Measurements from ENCODE around the gene PNPLA4.
A peak's percentile ranks its signal among the peaks of the same experiment; 100 is the strongest.

PNPLA4 gene

GRCh38 chrX:7927259-7928167, at the start of gene PNPLA4:
PNPLA4 (minus strand) TSS chrX:7927413; CDS start chrX:7926119, 1,294 bp downstream.
- peak within 1 kb of the TSS; percentile 88 for H3K27ac ChIP-seq (ENCODE audit: low read length)
- H3K27me3 ChIP-seq (ENCODE audit: control insufficient read depth, insufficient read depth, low read length), result no peaks in the 10 kb centered on the region
- peaks cover 8% of the 10 kb centered on the region for H3K4me1 ChIP-seq (ENCODE audit: control insufficient read depth, low read depth, low read length)
- H3K9me3 ChIP-seq (ENCODE audit: control insufficient read depth, low read depth, low read length), result no peaks in the 10 kb centered on the region
- no peaks in the 10 kb centered on the region for H3K36me3 ChIP-seq (ENCODE audit: control insufficient read depth, low read depth, low read length)
- H3K9ac ChIP-seq (ENCODE audit: low read length), result peak within 1 kb of the TSS; percentile 80
- H3K4me3 ChIP-seq (ENCODE audit: low read length), result peak within 1 kb of the TSS; percentile 98

GRCh38 chrX:7972586-7972985, 45.4 kb upstream of the PNPLA4 start:
- Histone ChIP-seq H3K4me1 (ENCODE audit: control insufficient read depth, low read depth, low read length) (no peaks in the 10 kb centered on the region), H3K9me3 (ENCODE audit: control insufficient read depth, low read depth, low read length) (no peaks in the 10 kb centered on the region), H3K27ac (ENCODE audit: low read length) (no peak overlapping the region), H3K27me3 (ENCODE audit: control insufficient read depth, insufficient read depth, low read length) (no peaks in the 10 kb centered on the region), H3K36me3 (ENCODE audit: control insufficient read depth, low read depth, low read length) (no peaks in the 10 kb centered on the region), H3K4me3 (ENCODE audit: low read length) (no peak overlapping the region), H3K9ac (ENCODE audit: low read length) (no peak overlapping the region)

GRCh38 chrX:7970428-7970827, 43.2 kb upstream of the PNPLA4 start:
- H3K27me3 ChIP-seq (ENCODE audit: control insufficient read depth, insufficient read depth, low read length), result no peaks in the 10 kb centered on the region
- no peaks in the 10 kb centered on the region for H3K9me3 ChIP-seq (ENCODE audit: control insufficient read depth, low read depth, low read length)
- no peaks in the 10 kb centered on the region for H3K4me1 ChIP-seq (ENCODE audit: control insufficient read depth, low read depth, low read length)
- H3K4me3 ChIP-seq (ENCODE audit: low read length), result no peak overlapping the region
- no peak overlapping the region for H3K27ac ChIP-seq (ENCODE audit: low read length)
- no peaks in the 10 kb centered on the region for H3K36me3 ChIP-seq (ENCODE audit: control insufficient read depth, low read depth, low read length)
- no peak overlapping the region for H3K9ac ChIP-seq (ENCODE audit: low read length)

GRCh38 chrX:7965436-7965835, 38.2 kb upstream of the PNPLA4 start:
- Histone ChIP-seq H3K4me1 (ENCODE audit: control insufficient read depth, low read depth, low read length) (no peaks in the 10 kb centered on the region), H3K9me3 (ENCODE audit: control insufficient read depth, low read depth, low read length) (no peaks in the 10 kb centered on the region), H3K27ac (ENCODE audit: low read length) (no peak overlapping the region), H3K36me3 (ENCODE audit: control insufficient read depth, low read depth, low read length) (no peaks in the 10 kb centered on the region), H3K9ac (ENCODE audit: low read length) (no peak overlapping the region), H3K4me3 (ENCODE audit: low read length) (no peak overlapping the region), H3K27me3 (ENCODE audit: control insufficient read depth, insufficient read depth, low read length) (no peaks in the 10 kb centered on the region)

- Histone ChIP-seq H3K27ac (ENCODE audit: low read length) (no peak overlapping the region), H3K9me3 (ENCODE audit: control insufficient read depth, low read depth, low read length) (peaks cover 6% of the 10 kb centered on the region), H3K4me3 (ENCODE audit: low read length) (no peak overlapping the region), H3K27me3 (ENCODE audit: control insufficient read depth, insufficient read depth, low read length) (no peaks in the 10 kb centered on the region), H3K4me1 (ENCODE audit: control insufficient read depth, low read depth, low read length) (no peaks in the 10 kb centered on the region), H3K36me3 (ENCODE audit: control insufficient read depth, low read depth, low read length) (no peaks in the 10 kb centered on the region), H3K9ac (ENCODE audit: low read length) (no peak overlapping the region)
Measured at GRCh38 chrX:7960246-7960645, 33.0 kb upstream of the PNPLA4 start.

GRCh38 chrX:7953446-7953845, 26.2 kb upstream of the PNPLA4 start:
- Histone ChIP-seq H3K9me3 (ENCODE audit: control insufficient read depth, low read depth, low read length) (peaks cover 6% of the 10 kb centered on the region), H3K27me3 (ENCODE audit: control insufficient read depth, insufficient read depth, low read length) (no peaks in the 10 kb centered on the region), H3K4me1 (ENCODE audit: control insufficient read depth, low read depth, low read length) (no peaks in the 10 kb centered on the region), H3K4me3 (ENCODE audit: low read length) (no peak overlapping the region), H3K9ac (ENCODE audit: low read length) (no peak overlapping the region), H3K36me3 (ENCODE audit: control insufficient read depth, low read depth, low read length) (no peaks in the 10 kb centered on the region), H3K27ac (ENCODE audit: low read length) (no peak overlapping the region)

- H3K27ac ChIP-seq (ENCODE audit: low read length), result no peak overlapping the region
- H3K9me3 ChIP-seq (ENCODE audit: control insufficient read depth, low read depth, low read length), result no peaks in the 10 kb centered on the region
- no peak overlapping the region for H3K9ac ChIP-seq (ENCODE audit: low read length)
- H3K27me3 ChIP-seq (ENCODE audit: control insufficient read depth, insufficient read depth, low read length), result no peaks in the 10 kb centered on the region
- no peak overlapping the region for H3K4me3 ChIP-seq (ENCODE audit: low read length)
- no peaks in the 10 kb centered on the region for H3K36me3 ChIP-seq (ENCODE audit: control insufficient read depth, low read depth, low read length)
- peaks cover 6% of the 10 kb centered on the region for H3K4me1 ChIP-seq (ENCODE audit: control insufficient read depth, low read depth, low read length)
Measured at GRCh38 chrX:7950865-7951264, 23.7 kb upstream of the PNPLA4 start.

GRCh38 chrX:7948483-7948882, 21.3 kb upstream of the PNPLA4 start:
- H3K27ac ChIP-seq (ENCODE audit: low read length), result no peak overlapping the region
- no peaks in the 10 kb centered on the region for H3K27me3 ChIP-seq (ENCODE audit: control insufficient read depth, insufficient read depth, low read length)

GRCh38 chrX:7946960-7947359, 19.7 kb upstream of the PNPLA4 start:
- H3K36me3 ChIP-seq (ENCODE audit: control insufficient read depth, low read depth, low read length), result no peaks in the 10 kb centered on the region
- peaks cover 6% of the 10 kb centered on the region for H3K4me1 ChIP-seq (ENCODE audit: control insufficient read depth, low read depth, low read length)
- H3K27me3 ChIP-seq (ENCODE audit: control insufficient read depth, insufficient read depth, low read length), result no peaks in the 10 kb centered on the region
- H3K4me3 ChIP-seq (ENCODE audit: low read length), result no peak overlapping the region
- H3K9ac ChIP-seq (ENCODE audit: low read length), result no peak overlapping the region
- H3K27ac ChIP-seq (ENCODE audit: low read length), result no peak overlapping the region
- no peaks in the 10 kb centered on the region for H3K9me3 ChIP-seq (ENCODE audit: control insufficient read depth, low read depth, low read length)

More at GRCh38 chrX:7948483-7948882, 21.3 kb upstream of the PNPLA4 start:
- Histone ChIP-seq H3K9me3 (ENCODE audit: control insufficient read depth, low read depth, low read length) (no peaks in the 10 kb centered on the region), H3K4me3 (ENCODE audit: low read length) (no peak overlapping the region), H3K36me3 (ENCODE audit: control insufficient read depth, low read depth, low read length) (no peaks in the 10 kb centered on the region), H3K9ac (ENCODE audit: low read length) (no peak overlapping the region), H3K4me1 (ENCODE audit: control insufficient read depth, low read depth, low read length) (peaks cover 6% of the 10 kb centered on the region)

- H3K27me3 ChIP-seq (ENCODE audit: control insufficient read depth, insufficient read depth, low read length), result no peaks in the 10 kb centered on the region
- peaks cover 6% of the 10 kb centered on the region for H3K4me1 ChIP-seq (ENCODE audit: control insufficient read depth, low read depth, low read length)
- H3K36me3 ChIP-seq (ENCODE audit: control insufficient read depth, low read depth, low read length), result no peaks in the 10 kb centered on the region
- no peak overlapping the region for H3K4me3 ChIP-seq (ENCODE audit: low read length)
- H3K27ac ChIP-seq (ENCODE audit: low read length), result no peak overlapping the region
- no peaks in the 10 kb centered on the region for H3K9me3 ChIP-seq (ENCODE audit: control insufficient read depth, low read depth, low read length)
- no peak overlapping the region for H3K9ac ChIP-seq (ENCODE audit: low read length)
Measured at GRCh38 chrX:7943600-7944245, 16.5 kb upstream of the PNPLA4 start.

GRCh38 chrX:7941390-7942042, 14.3 kb upstream of the PNPLA4 start:
- Histone ChIP-seq H3K9me3 (ENCODE audit: control insufficient read depth, low read depth, low read length) (no peaks in the 10 kb centered on the region), H3K36me3 (ENCODE audit: control insufficient read depth, low read depth, low read length) (no peaks in the 10 kb centered on the region), H3K4me1 (ENCODE audit: control insufficient read depth, low read depth, low read length) (peaks cover 1% of the 10 kb centered on the region), H3K4me3 (ENCODE audit: low read length) (no peak overlapping the region), H3K27me3 (ENCODE audit: control insufficient read depth, insufficient read depth, low read length) (no peaks in the 10 kb centered on the region), H3K9ac (ENCODE audit: low read length) (no peak overlapping the region), H3K27ac (ENCODE audit: low read length) (no peak overlapping the region)

Data from iPS-18a (cell line).